GM21515 (cell line): ENCODE measurements around the gene DLG1.

Source experiments
- ATAC-seq: cut with Tn5 transposase; IDR thresholded peaks from one replicate; pipeline ENCODE4 v1.9.1; 2021; ENCODE audit not compliant: unreplicated experiment

The DLG1 gene

GRCh38 chr3:197183582-197183981, 114.8 kb downstream of the DLG1 start:
- ATAC-seq: no peak

- no peak for ATAC-seq
These were observed 116.7 kb downstream of the DLG1 start for GRCh38 chr3:197181741-197182140.

GRCh38 chr3:197178998-197179397, 119.4 kb downstream of the DLG1 start:
- ATAC-seq: no peak

- no peak for ATAC-seq
These were observed 122.9 kb downstream of the DLG1 start for GRCh38 chr3:197175503-197175902.

DNA sequence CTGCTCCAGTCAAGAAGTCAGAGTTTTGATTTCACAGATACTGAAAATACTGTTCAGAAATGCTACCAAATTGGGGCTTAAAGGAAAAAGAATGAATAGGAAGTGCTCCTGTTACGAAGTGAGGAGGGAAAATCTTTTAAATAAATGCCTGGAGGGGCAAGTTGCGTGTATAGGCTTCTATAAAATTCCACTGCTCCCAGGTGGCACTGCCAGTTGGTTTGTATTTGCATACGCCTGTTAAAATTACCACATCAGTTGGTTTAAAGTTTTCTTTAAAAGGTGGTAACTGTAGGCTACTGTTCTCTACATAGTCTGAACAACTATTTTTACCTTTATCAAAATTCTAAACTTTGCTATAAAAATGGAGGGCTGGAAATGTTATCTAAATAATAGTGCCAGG, 123.5 kb downstream of the DLG1 start:
- ATAC-seq: no peak

- no peak for ATAC-seq
These were observed 124.8 kb downstream of the DLG1 start for GRCh38 chr3:197173620-197174019.

DNA sequence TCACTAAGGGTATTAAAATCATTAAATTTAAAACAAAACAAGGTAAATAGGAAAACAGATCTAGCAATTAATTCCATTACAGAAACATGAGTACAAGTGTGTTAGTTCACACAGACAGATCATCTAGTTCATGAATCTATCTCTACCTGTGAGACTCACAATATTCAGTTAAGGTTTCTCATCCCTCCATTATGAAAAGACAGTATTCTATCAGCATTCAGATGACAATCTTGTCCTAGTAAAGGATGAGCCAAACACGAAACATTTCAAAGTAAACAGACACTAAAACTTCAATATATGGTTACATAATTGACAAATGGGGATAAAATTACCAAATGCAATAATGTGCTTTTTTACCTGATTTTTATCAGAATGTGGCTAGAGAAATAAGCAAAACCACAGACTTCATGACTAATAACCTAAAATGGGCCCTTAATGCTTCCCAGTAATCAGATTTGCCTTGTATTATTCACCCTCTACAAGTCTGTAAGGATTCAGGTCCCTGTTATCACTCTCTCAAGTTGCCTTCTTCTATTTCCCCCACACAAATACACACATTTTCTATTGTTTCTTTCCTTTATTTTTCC, 126.8 kb downstream of the DLG1 start:
- ATAC-seq: no peak

DNA sequence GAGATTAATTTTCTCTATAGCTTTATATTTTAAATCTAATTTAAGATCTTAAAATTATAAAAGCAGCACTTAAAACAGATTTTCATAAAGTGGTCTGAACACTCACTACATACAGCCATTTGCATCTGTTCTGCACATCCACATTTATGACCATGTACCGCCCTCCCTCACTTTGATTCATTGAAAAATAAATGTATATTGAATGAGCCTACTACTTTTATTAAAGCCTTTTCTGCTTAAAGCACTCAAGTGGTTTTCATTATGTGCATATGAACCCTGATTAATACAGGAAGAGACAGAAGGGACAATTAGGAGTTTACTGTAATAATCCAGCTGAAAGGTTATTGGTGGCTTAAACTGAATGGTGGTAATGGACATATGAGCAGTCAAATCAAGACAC, 129.4 kb downstream of the DLG1 start:
- ATAC-seq: no peak

DNA sequence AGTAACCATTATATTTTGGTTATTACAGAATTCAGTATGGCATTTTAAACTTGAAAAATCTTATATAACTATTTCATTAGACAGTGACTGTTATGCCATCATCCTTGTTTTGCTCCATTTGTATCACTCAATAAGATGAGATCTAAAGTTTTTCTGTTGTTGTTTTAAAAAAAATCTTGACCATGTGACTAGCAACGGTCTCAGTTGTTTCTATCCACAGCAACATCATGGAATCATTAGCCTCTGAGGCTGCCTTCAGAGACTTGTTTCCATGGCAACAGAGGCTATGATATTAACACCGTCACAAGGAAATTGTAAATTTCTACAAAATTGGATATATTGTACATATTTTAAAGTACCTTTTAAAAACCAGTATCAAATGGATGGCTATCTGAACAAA, 129.8 kb downstream of the DLG1 start:
- ATAC-seq: no peak

DNA sequence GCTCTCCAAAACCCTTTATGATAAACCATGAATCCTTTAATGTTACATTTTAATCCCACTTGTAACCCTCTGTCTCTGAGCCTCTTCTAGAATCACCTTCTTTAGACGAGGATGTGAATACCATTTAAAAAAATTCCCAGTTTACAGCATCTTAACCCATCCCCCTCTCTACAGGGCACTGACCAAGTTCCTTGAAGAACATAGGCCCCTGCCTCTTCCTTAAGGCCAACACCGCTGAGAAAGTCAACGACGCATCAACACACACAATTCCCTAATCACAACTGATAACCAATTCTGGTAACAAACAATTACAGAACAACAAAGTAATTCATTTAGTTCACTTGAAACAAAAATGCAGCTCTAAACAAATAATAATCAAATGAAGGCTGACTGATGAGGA, 130.3 kb downstream of the DLG1 start:
- ATAC-seq: no peak

DNA sequence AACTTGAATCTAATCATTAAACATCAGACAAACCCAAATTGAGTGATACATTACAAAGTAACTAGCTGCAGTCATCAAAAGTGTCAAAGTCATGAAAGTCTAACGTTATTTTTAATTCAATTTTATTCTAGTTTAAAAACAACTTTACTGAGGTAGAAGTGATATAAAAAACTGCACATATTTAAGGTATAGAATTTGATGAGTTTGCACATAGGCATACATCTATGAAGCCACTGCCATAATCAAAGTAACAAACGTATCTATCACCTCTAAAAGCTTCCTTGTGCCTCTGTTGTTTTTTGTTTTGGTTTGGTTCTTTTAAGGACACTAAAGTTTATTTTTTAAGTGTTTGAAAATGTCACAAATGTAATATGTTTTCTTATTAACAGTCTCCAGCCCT, 130.9 kb downstream of the DLG1 start:
- ATAC-seq: no peak

GRCh38 chr3:197165890-197166289, 132.5 kb downstream of the DLG1 start:
- ATAC-seq: no peak

DNA sequence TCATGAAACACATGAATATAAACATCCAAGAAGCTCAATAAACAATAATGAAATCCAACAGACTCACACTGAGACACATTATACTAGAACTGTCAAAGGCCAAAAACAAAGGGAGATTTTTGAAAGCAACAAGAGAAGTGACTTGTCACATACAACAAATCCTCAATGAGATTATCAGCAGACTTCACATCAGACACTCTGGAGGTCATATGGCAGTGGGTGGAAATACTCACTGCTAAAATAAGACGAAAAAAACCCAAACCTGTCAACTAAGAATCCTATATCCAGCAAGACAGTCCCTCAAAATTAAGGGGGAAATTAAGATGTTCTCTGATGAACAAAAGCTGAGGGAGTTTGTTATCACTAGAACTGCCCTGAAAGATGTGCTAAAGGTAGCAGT, 143.4 kb downstream of the DLG1 start:
- no peak for ATAC-seq

DNA sequence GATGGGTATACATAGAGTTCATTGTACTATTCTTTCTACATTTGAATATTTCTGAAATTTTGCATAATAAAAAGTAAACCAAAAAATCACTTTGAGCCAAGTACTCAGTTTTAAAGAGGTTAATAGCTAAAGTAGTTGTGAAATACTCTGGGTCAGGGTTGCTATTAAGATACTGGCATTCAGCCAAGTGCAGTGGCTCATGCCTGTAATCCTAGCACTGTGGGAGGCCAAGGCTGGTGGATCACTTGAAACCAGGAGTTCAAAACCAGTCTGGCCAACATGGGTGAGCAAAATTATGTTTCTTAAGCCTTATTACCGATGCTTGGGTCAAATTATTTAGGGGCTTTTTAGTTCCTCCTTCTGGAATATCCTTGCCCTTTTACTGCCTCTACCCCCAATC, 146.8 kb downstream of the DLG1 start:
- ATAC-seq: no peak

- ATAC-seq: no peak
These were observed 148.9 kb downstream of the DLG1 start for GRCh38 chr3:197149528-197149927.

DNA sequence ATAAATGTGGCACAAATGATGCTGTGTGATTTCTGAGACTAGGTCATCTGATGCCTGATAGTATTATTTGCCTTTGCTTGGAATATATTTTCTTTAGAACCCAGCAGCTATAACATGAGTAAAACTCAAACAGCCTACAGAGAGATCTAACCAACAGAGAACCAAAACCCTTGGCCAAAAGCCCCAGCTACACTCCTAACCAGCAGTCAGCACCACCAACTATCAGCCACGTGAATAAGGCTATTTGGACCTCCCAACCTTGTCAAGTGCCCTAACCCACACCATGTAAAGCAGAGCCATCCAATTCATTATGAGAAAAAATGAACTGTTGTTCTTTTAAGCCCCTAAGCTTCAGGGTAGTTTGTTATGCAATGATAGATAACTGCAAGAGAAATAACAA, 154.2 kb downstream of the DLG1 start:
- no peak for ATAC-seq

DNA sequence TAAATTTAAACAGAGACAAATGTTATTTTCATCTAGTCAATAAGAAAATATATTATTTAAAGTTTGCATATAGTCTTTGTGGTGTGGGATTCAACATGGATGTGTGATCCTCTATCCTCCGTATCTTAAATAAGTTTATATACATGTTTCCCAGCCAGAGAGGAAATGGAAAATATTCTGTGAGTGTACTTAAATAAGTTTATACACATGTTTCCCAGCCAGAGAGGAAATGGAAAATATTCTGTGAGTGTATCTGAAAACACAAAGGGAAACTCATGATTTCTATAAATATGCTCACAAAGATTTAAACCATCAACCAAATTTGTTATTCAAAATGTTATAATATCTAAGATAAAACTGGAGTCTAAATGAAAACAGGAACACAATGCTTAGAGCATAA, 158.8 kb downstream of the DLG1 start:
- no peak for ATAC-seq

GRCh38 chr3:197137751-197138150, 160.7 kb downstream of the DLG1 start:
- ATAC-seq: no peak

DNA sequence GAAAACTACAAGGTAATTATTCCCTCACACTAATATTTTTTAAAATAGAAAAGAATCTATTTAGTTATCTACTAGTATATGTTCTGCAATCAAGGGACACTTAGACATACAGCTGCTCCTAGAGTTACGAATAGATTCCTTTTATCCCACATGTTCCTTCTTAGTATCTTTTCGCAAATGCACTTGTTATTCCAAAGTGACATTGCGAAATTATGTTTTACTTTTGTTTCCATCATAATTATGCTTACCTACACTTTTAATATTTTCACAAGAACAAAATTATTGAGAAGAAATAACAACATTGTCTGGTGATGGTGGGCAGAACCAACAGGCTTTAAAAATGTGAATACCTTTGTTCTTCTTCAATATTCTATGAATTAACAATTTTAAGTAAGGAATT, 161.7 kb downstream of the DLG1 start:
- ATAC-seq: no peak

DNA sequence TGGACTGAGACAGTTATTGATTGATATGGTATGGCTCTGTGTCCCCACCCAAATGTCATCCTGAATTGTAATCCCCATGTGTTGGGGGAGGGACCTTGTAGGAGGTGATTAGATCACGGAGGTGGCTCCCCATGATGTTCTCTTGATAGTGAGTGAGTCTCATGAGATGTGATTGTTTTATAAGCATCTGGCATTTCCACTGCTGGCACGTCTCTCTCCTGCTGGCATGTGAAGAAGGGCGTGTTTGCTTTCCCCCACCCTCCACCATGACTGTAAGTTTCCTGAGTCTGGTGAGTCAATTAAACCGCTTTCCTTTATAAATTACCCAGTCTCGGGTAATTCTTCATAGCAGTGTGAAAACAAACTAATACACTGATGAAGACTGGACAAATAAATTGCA, 163.2 kb downstream of the DLG1 start:
- no peak for ATAC-seq

DNA sequence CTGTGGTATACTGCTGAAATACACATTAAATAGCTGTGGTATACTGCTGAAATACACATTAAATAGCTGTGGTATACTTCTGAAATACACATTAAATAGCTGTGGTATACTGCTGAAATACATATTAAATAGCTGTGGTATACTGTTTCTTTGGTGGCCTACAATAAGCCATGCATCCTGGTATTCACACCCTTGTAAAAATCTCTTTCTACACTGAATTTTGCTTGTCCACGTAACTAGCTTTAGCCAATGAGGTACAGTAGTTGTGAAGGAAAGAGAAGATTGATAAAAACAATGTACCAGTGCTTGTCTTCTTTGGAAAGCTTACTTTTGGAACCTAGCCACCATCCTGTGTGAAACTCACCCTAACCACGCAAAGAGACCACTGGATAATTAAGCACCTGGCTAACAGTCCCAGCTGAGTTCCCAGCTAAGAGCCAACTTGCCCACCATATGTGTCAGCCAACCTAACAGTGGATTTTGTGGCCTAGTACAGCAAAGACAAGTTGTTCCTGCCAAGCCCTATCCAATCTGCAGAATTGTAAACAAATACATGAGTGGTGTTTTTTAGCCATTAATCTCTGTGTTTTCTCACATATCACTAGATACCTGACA, 165.4 kb downstream of the DLG1 start:
- no peak for ATAC-seq

- ATAC-seq: no peak
These were observed 172.8 kb downstream of the DLG1 start for GRCh38 chr3:197125636-197126035.

- ATAC-seq: no peak
These were observed 173.7 kb downstream of the DLG1 start for GRCh38 chr3:197124713-197125112.
